Measurements from ENCODE around the gene AKR1B1. TPM values are rescaled to one million over a fixed set of nuclear protein-coding genes. Genes with fewer than 3 reads are reported as not detected.

Gene AKR1B1
- total RNA-seq, 1 experiment from 2014 or later = 166 TPM

- Histone ChIP-seq H3K27me3 (ENCODE audit: insufficient read depth, low read length) (no peaks in the 10 kb centered on the region), H4K8ac (replicated peaks; ENCODE audit: insufficient read length, low read depth, low read length) (no peak overlapping the region), H2BK20ac (ENCODE audit: low read depth, low read length, poor library complexity, severe bottlenecking) (no peak overlapping the region), H3K56ac (ENCODE audit: insufficient read length, low read depth, low read length) (no peak overlapping the region), H2BK120ac (ENCODE audit: low read depth, low read length, poor library complexity, severe bottlenecking) (no peak overlapping the region), H3K23ac (ENCODE audit: insufficient read length, low read depth, low read length) (no peak overlapping the region), H3K9me3 (ENCODE audit: control insufficient read depth, low read depth, low read length) (no peaks in the 10 kb centered on the region), H2AK5ac (ENCODE audit: insufficient read length, low read length) (no peak overlapping the region), H3K4ac (ENCODE audit: low read depth, low read length) (no peak overlapping the region), H3K79me1 (ENCODE audit: insufficient read depth, low read depth, low read length, poor library complexity, severe bottlenecking) (no peaks in the 10 kb centered on the region), H2BK12ac (ENCODE audit: insufficient read length, low read depth, low read length) (no peak overlapping the region), H3K18ac (ENCODE audit: insufficient read length, low read depth, low read length) (no peak overlapping the region), H2AFZ (ENCODE audit: low read length) (no peak overlapping the region), H3K14ac (ENCODE audit: insufficient read depth, low read length) (no peak overlapping the region), H3K4me1 (ENCODE audit: insufficient read depth, low read length) (no peaks in the 10 kb centered on the region), H4K20me1 (ENCODE audit: control insufficient read depth, insufficient read depth, insufficient read length) (no peaks in the 10 kb centered on the region), H3T11ph (ENCODE audit: low read length) (no peak overlapping the region), H4K91ac (ENCODE audit: insufficient read length, low read depth, low read length) (no peak overlapping the region), H2BK15ac (ENCODE audit: low read depth, low read length) (no peak overlapping the region), H2BK5ac (ENCODE audit: insufficient read length, low read length) (no peak overlapping the region), H3K23me2 (ENCODE audit: insufficient read length, low read depth, low read length, poor library complexity, severe bottlenecking) (no peaks in the 10 kb centered on the region), H4K5ac (ENCODE audit: insufficient read length, low read depth, low read length) (no peak overlapping the region), H3K4me2 (ENCODE audit: insufficient read depth, insufficient read length, low read length) (no peak overlapping the region), H3K27ac (ENCODE audit: insufficient read length, low read depth, low read length) (no peak overlapping the region), H3K79me2 (ENCODE audit: insufficient read depth, low read length) (no peaks in the 10 kb centered on the region; the same call in 1 of the 2 replicates), H3K9ac (ENCODE audit: extremely low read depth, insufficient read length, low read length) (no peak overlapping the region)
- no CpG with 5 or more reads among the region's 5 CpGs for WGBS (ENCODE audit: extremely low coverage, insufficient read length, low lambda C conversion rate)
- no peak overlapping the region for H3K4me3 Mint-ChIP-seq
- no peak for TF ChIP-seq CTCF (conservative IDR thresholded peaks at IDR 0.05)
- no peaks in the 10 kb centered on the region; a peak in 1 of 7 replicates for H3K36me3 Mint-ChIP-seq (ENCODE audit: insufficient read depth in 1 of 3, low read depth in 3 of 3)
- H3K27ac Mint-ChIP-seq = no peak overlapping the region
- H3K9me3 Mint-ChIP-seq = no peaks in the 10 kb centered on the region
- no peak for DNase-seq
- H3K27me3 Mint-ChIP-seq (ENCODE audit: low read depth) = peaks cover 4% of the 10 kb centered on the region
- no peaks in the 10 kb centered on the region for H3K4me1 Mint-ChIP-seq
Measured at GRCh38 chr7:134396031-134396430, 62.9 kb downstream of the AKR1B1 start.

Data from H9 (cell line).